ENCODE measurements around the gene UGT1A3.

- TF ChIP-seq CTCF (IDR thresholded peaks at IDR 0.05) (no peak), POLR2A (IDR thresholded peaks at IDR 0.05) (no peak)
Observed at GRCh38 chr2:233689031-233689430, 39.8 kb upstream of the UGT1A3 start.

Measured in lower leg skin (tissue), 3 donors.